K562 (cell line): Measurements from ENCODE around the gene U2AF1L4. TPM values are rescaled to one million over a fixed set of nuclear protein-coding genes. Genes with fewer than 3 reads are reported as not detected.

Experiments used
- ATAC-seq: fragments of 200-7000 bp; cut with Tn5 transposase; 3 replicates; pipeline ENCODE4 v1.9.1; 2020; ENCODE audit warnings: moderate library complexity
- BruUV-seq: library from RNA; stranded (reverse); fragments of 400-500 nt; replicated peaks from 2 replicates; lab custom pipeline; 2021; lab: Mats Ljungman, UMichigan
- CTCF ChIA-PET: fragments of 300-600 bp; formaldehyde crosslinking; extraction: SDS; loops from one replicate; lab custom pipeline; 2021; ENCODE audit warnings: low intra/inter-chr PET ratio; lab: Yijun Ruan, JAX
- POLR2A ChIA-PET: fragments of 300-600, 350-650 bp; sonication (Branson Sonifier 250); formaldehyde crosslinking; extraction: SDS; loops from one replicate; lab custom pipeline; 2021; ENCODE audit warnings: antibody characterized with exemption, inconsistent platforms; lab: Yijun Ruan, JAX
- DNase-seq, 4 experiments: peaks; one replicate each; pipeline versions ENCODE4 v3.0.0 to v3.0.0-alpha.2; 2011 to 2018; ENCODE audit warnings: low spot score in 3 of 4, mixed read lengths in 3 of 4; ENCODE audit errors: extremely low read depth in 1 of 4
- FAIRE-seq: peaks from 2 replicates; lab custom pipeline; 2011; peaks lifted over from hg19 to GRCh38; lab: Jason Lieb, UNC
- H2AFZ ChIP-seq: 2 replicates; pipeline ENCODE4 v1.6.0; 2011; ENCODE audit warnings: low read depth, low read length, control low read depth, inconsistent platforms
- H3K27ac ChIP-seq: fragments of 200-600 bp; 3 replicates; pipeline ENCODE4 v1.8.0; 2011; ENCODE audit warnings: low read depth, mild to moderate bottlenecking, control low read depth, inconsistent platforms, low read length, moderate library complexity, mixed read lengths; ENCODE audit errors: extremely low read depth
- H3K27me3 ChIP-seq, 2 experiments: fragments of 300-600 bp in 1 of 2; 2 replicates in 1 of 2; 3 replicates in 1 of 2; pipeline versions ENCODE4 v1.6.0 to v1.8.0; 2011; ENCODE audit warnings: inconsistent platforms in 2 of 2, low read length in 2 of 2, mild to moderate bottlenecking in 1 of 2, mixed read lengths in 1 of 2, moderate library complexity in 1 of 2; ENCODE audit not compliant: control insufficient read depth in 2 of 2, insufficient read depth in 2 of 2
- H3K36me3 ChIP-seq: fragments of 300-600 bp; 3 replicates; pipeline ENCODE4 v1.8.0; 2011; ENCODE audit warnings: mild to moderate bottlenecking, low read length, inconsistent platforms; ENCODE audit not compliant: control insufficient read depth, insufficient read depth
- H3K4me1 ChIP-seq, 2 experiments: fragments of 200-600 bp in 1 of 2; replicated peaks in 1 of 2; 2 replicates in 1 of 2; 3 replicates in 1 of 2; pipeline versions ENCODE4 v1.5.1 to v1.8.0; 2011; ENCODE audit warnings: inconsistent platforms in 2 of 2, low read length in 2 of 2, mild to moderate bottlenecking in 1 of 2, mixed read lengths in 1 of 2, moderate library complexity in 1 of 2; ENCODE audit not compliant: control insufficient read depth in 2 of 2, insufficient read depth in 2 of 2
- H3K4me2 ChIP-seq: 2 replicates; pipeline ENCODE4 v1.6.1; 2011; ENCODE audit warnings: low read length, control low read depth, inconsistent platforms, mixed read lengths; ENCODE audit not compliant: insufficient read depth
- H3K4me3 ChIP-seq: fragments of 200-600 bp; sonication (generic), shearing (Covaris generic); 2 replicates; pipeline ENCODE4 v1.5.1; 2016; ENCODE audit warnings: control low read depth, inconsistent platforms
- H3K79me2 ChIP-seq: fragments of 200-600 bp; 3 replicates; pipeline ENCODE4 v1.8.0; 2011; ENCODE audit warnings: low read length, inconsistent platforms; ENCODE audit not compliant: control insufficient read depth, insufficient read depth
- H3K9ac ChIP-seq, 2 experiments: 2 replicates each; pipeline versions ENCODE4 v1.6.0 to v1.6.1; 2011; ENCODE audit warnings: low read depth in 2 of 2, low read length in 2 of 2, control low read depth in 1 of 2, inconsistent platforms in 1 of 2, mild to moderate bottlenecking in 1 of 2, mixed read lengths in 1 of 2; ENCODE audit not compliant: insufficient read depth in 1 of 2
- H3K9me1 ChIP-seq: one replicate; pipeline ENCODE4 v1.6.0; 2011; ENCODE audit warnings: inconsistent platforms, mild to moderate bottlenecking, low read length, moderate library complexity; ENCODE audit not compliant: control insufficient read depth, insufficient read depth
- H3K9me3 ChIP-seq: replicated peaks from 2 replicates; pipeline ENCODE4 v1.5.1; 2011; ENCODE audit warnings: low read depth, low read length, inconsistent platforms; ENCODE audit not compliant: control insufficient read depth, insufficient read depth
- H4K20me1 ChIP-seq: replicated peaks from 2 replicates; pipeline ENCODE4 v1.6.1; 2011; ENCODE audit warnings: low read length, inconsistent platforms, mixed read lengths; ENCODE audit not compliant: control insufficient read depth, insufficient read depth
- ELF2 ChIP-seq: fragments of 250-450 bp; sonication (Bioruptor Pico); IDR thresholded peaks from 2 replicates; pipeline ENCODE4 v1.5.0; 2021; ENCODE audit warnings: mild to moderate bottlenecking
- EWSR1 ChIP-seq: fragments of 450-650 bp; IDR thresholded peaks from 2 replicates; pipeline ENCODE4 v1.6.1; 2018; ENCODE audit warnings: borderline replicate concordance, mild to moderate bottlenecking, low read depth, moderate library complexity; ENCODE audit not compliant: partially characterized antibody
- GMEB1 ChIP-seq: fragments of 250-450 bp; sonication (Bioruptor Pico); IDR thresholded peaks from 2 replicates; pipeline ENCODE4 v1.4.0; 2020; ENCODE audit warnings: mild to moderate bottlenecking
- HNRNPUL1 ChIP-seq: fragments of 200-400 bp; formaldehyde crosslinking; IDR thresholded peaks from 2 replicates; pipeline ENCODE4 v1.6.1; 2017; ENCODE audit warnings: low read length
- KAT2B ChIP-seq: IDR thresholded peaks from one replicate; pipeline ENCODE4 v1.6.1; 2012; ENCODE audit warnings: low read depth, mild to moderate bottlenecking, control low read depth, inconsistent platforms, low read length, moderate library complexity
- KAT8 ChIP-seq: fragments of 450-650 bp; IDR thresholded peaks from 2 replicates; pipeline ENCODE4 v1.6.1; 2016; ENCODE audit warnings: low read depth, mild to moderate bottlenecking
- MEF2A ChIP-seq: IDR thresholded peaks from 2 replicates; pipeline ENCODE4 v1.6.1; 2011; ENCODE audit warnings: low read depth, mild to moderate bottlenecking, low read length, moderate library complexity; ENCODE audit not compliant: control insufficient read depth
- MXD1 ChIP-seq: fragments of 250-450 bp; sonication (Bioruptor Pico); IDR thresholded peaks from 2 replicates; pipeline ENCODE4 v1.8.0; 2021; ENCODE audit warnings: borderline replicate concordance, mild to moderate bottlenecking, moderate library complexity; ENCODE audit not compliant: poor library complexity, severe bottlenecking
- NCOA1 ChIP-seq: fragments of 450-650 bp; IDR thresholded peaks from 2 replicates; pipeline ENCODE4 v1.6.1; 2016; ENCODE audit warnings: low read depth
- NR1H2 ChIP-seq: sonication (generic); formaldehyde crosslinking; IDR thresholded peaks from 2 replicates; pipeline ENCODE4 v1.4.0; 2020; ENCODE audit warnings: mild to moderate bottlenecking, missing genetic modification reagents
- PHB2 ChIP-seq: fragments of 450-650 bp; IDR thresholded peaks from 2 replicates; pipeline ENCODE4 v1.6.1; 2017; ENCODE audit warnings: low read depth
- POLR2G ChIP-seq: fragments of 200-400 bp; formaldehyde crosslinking; IDR thresholded peaks from 2 replicates; pipeline ENCODE4 v1.6.1; 2017; ENCODE audit warnings: low read depth, mild to moderate bottlenecking, antibody characterized with exemption, low read length, moderate library complexity
- PPARD ChIP-seq: fragments of 250-450 bp; sonication (Bioruptor Pico); IDR thresholded peaks from 2 replicates; pipeline ENCODE4 v1.8.0; 2022; ENCODE audit warnings: inconsistent platforms, mild to moderate bottlenecking, moderate library complexity
- SMARCE1 ChIP-seq: fragments of 450-650 bp; IDR thresholded peaks from 2 replicates; pipeline ENCODE4 v1.7.1; 2016; ENCODE audit warnings: mild to moderate bottlenecking
- ZEB2 ChIP-seq: fragments of 450-650 bp; IDR thresholded peaks from 2 replicates; pipeline ENCODE4 v1.6.1; 2016
- ZNF224 ChIP-seq: sonication (generic); formaldehyde crosslinking; IDR thresholded peaks from 2 replicates; pipeline ENCODE4 v1.8.0; 2022; ENCODE audit warnings: mild to moderate bottlenecking, missing genetic modification reagents
- ZNF253 ChIP-seq: fragments of 250-450 bp; sonication (Bioruptor Pico); conservative IDR thresholded peaks from 2 replicates; pipeline ENCODE4 v1.6.1; 2021; ENCODE audit warnings: mild to moderate bottlenecking
- ZNF507 ChIP-seq: conservative IDR thresholded peaks from 2 replicates; pipeline ENCODE4 v1.6.1; 2017; ENCODE audit warnings: missing genetic modification characterization, missing compliant biosample characterization
- ZNF639 ChIP-seq, 2 experiments: fragments of 200-800 bp in 1 of 2; sonication (Bioruptor generic) in 1 of 2; sonication (generic) in 1 of 2; formaldehyde crosslinking in 1 of 2; IDR thresholded peaks in 1 of 2; conservative IDR thresholded peaks in 1 of 2; 2 replicates each; pipeline versions ENCODE4 v1.5.0 to v1.6.1; 2016 to 2020; ENCODE audit warnings: missing compliant biosample characterization in 1 of 2, missing genetic modification characterization in 1 of 2, missing genetic modification reagents in 1 of 2
- WGBS: fragments of 100-300 bp; shearing (Covaris generic); methylation state at CpG from one replicate; pipeline ENCODE4 v1.1.6; 2016; ENCODE audit warnings: low coverage, mixed read lengths; ENCODE audit not compliant: insufficient coverage; ENCODE audit errors: missing lambda C conversion rate; 5-methylcytosine and 5-hydroxymethylcytosine counted together
- in situ Hi-C: fragments of 300-500 bp; cut with MboI; formaldehyde crosslinking; loops from 4 replicates; pipeline ENCODE4 v1.15.0; 2018; ENCODE audit warnings: inconsistent platforms, mixed read lengths
- intact Hi-C: fragments of 100-400 bp; cut with micrococcal nuclease; formaldehyde crosslinking; loops from 2 replicates; pipeline ENCODE4 v1.14.2; 2022
- polyA plus RNA-seq, 8 experiments: library from polyadenylated mRNA; depleted of rRNA in 4 of 8; stranded (reverse) in 5 of 8; unstranded in 3 of 8; fragments of >200 nt; fragmentation: Nextera tagmentation in 2 of 8; fragmentation: Illumina TruSeq in 1 of 8; extraction: Ambion mirVana in 2 of 8; extraction: Trizol in 1 of 8; gene quantifications; 2 replicates each; pipeline versions ENCODE4 v1.2.1 to v1.2.3, GENCODE V29; 2011 to 2014; ENCODE audit warnings: inconsistent platforms in 1 of 8, missing spikeins in 1 of 8
- total RNA-seq, 7 experiments: library from RNA; depleted of rRNA in 6 of 7; stranded (reverse); fragments of >200 nt in 6 of 7; fragmentation: Illumina TruSeq in 2 of 7; extraction: Trizol in 2 of 7; gene quantifications; 2 replicates each; pipeline versions ENCODE4 v1.2.1 to v1.2.3, GENCODE V29; 2011 to 2021; ENCODE audit warnings: low replicate concordance in 1 of 7

The U2AF1L4 gene
- total and polyA plus RNA-seq, 9 of the 15 experiments (the other 6 are each of a cell fraction or from before 2014, with no cell fraction given) = 8.4 to 19.5 (median 12.6) TPM

GRCh38 chr19:35717665-35718344, 27.4 kb downstream of the U2AF1L4 start, which contains the start of gene KMT2B:
Gene KMT2B (plus strand): TSS chr19:35718003. CDS start chr19:35718019, 16 bp downstream.
- in situ Hi-C loops (no loop called here), intact Hi-C loops (loop anchor here (1.0 to 2.0 kb wide), 4 partner anchors 25 to 213 kb away; no protein-coding TSS in a partner anchor)
- Histone ChIP-seq H4K20me1 (0 out of 2 replicates have a peak, but pooled peaks cover 11% of the 10 kb centered on the region), H3K4me3 (peak within 1 kb of the TSS; percentile 96), H3K9ac (peak within 1 kb of the TSS; percentile 85 to 98), H3K9me1 (no peaks in the 10 kb centered on the region), H3K4me2 (peak within 1 kb of the TSS; percentile 90), H2AFZ (peak within 1 kb of the TSS; percentile 94), H3K27me3 (peaks cover 0 to 17% of the 10 kb centered on the region in 2 experiments; a peak in 3 of 5 replicates), H3K27ac (peak within 1 kb of the TSS; percentile 81), H3K36me3 (peaks cover 33% of the 10 kb centered on the region; the same call in 2 of the 3 replicates), H3K9me3 (no peaks in the 10 kb centered on the region), H3K79me2 (peaks cover 33% of the 10 kb centered on the region), H3K4me1 (peaks cover 14 to 64% of the 10 kb centered on the region in 2 experiments)
- DNase-seq (peak; percentile 93 to 97 (median 96)), FAIRE-seq (no peak), ATAC-seq (peak; percentile 79)
- ChIA-PET CTCF (interaction anchor here (0.9 to 3.0 kb wide), 5 partner anchors 24 to 448 kb away, joined by 3 to 76 read pairs (median 7); no protein-coding TSS in a partner anchor), POLR2A (interaction anchor here (1.0 to 1.9 kb wide), 4 partner anchors 11 to 105 kb away, joined by 3 to 12 read pairs (median 5); partner anchors contain the start of gene HAUS5)
- 2% methylated on average over 9 of the region's 109 CpGs for WGBS
- no TSS peak for BruUV-seq
- peak; percentile 2 for TF ChIP-seq ELF2 (CRISPR knock-in tag)
- TF ChIP-seq ZEB2 = no peak
- peak; percentile 50 for TF ChIP-seq POLR2G
- TF ChIP-seq ZNF639 (CRISPR knock-in tag; conservative IDR thresholded peaks at IDR 0.05 in 1 of 2, IDR thresholded peaks at IDR 0.05 in 1 of 2) = peak in 1 of 2 experiments; percentile 99; a peak in 2 of 4 replicates
- no peak for TF ChIP-seq ZNF507
- TF ChIP-seq MEF2A = no peak
- no peak for TF ChIP-seq ZNF224 (CRISPR knock-in tag)
- no peak for TF ChIP-seq NR1H2
- no peak for TF ChIP-seq HNRNPUL1
- TF ChIP-seq PPARD (CRISPR knock-in tag) = no peak
- no peak for TF ChIP-seq KAT8
- TF ChIP-seq NCOA1 = no peak
- TF ChIP-seq MXD1 (CRISPR knock-in tag) = peak; percentile 1
- TF ChIP-seq EWSR1 = no peak
- TF ChIP-seq GMEB1 = 0 out of 2 replicates have a peak, but pooled peaks have one; percentile 26
- no peak for TF ChIP-seq KAT2B
- TF ChIP-seq SMARCE1 = no peak
- TF ChIP-seq ZNF253 = no peak
- TF ChIP-seq PHB2 = no peak
